SU-DHL-6 (cell line): ENCODE data around the gene S1PR3.

Experiments used
- H2AFZ ChIP-seq: fragments of 200-600 bp; sonication (generic); 2 replicates; pipeline ENCODE4 v1.6.1; 2014; ENCODE audit warnings: low read depth, mild to moderate bottlenecking, moderate library complexity, mixed read lengths, antibody characterized with exemption, low read length; ENCODE audit not compliant: severe bottlenecking
- H3F3A ChIP-seq: fragments of 200-600 bp; shearing (Covaris generic); 2 replicates; pipeline ENCODE4 v1.6.0; 2016; ENCODE audit warnings: antibody characterized with exemption, mild to moderate bottlenecking; ENCODE audit not compliant: insufficient read depth
- H3K27ac ChIP-seq: fragments of 200-600 bp; sonication (generic); 2 replicates; pipeline ENCODE4 v1.5.1; 2016; ENCODE audit warnings: low read depth, mild to moderate bottlenecking, low read length, moderate library complexity, mixed read lengths
- H3K27me3 ChIP-seq: fragments of 200-600 bp; sonication (generic), shearing (Covaris generic); 2 replicates; pipeline ENCODE4 v1.6.0; 2014; ENCODE audit warnings: mild to moderate bottlenecking, low read length
- H3K36me3 ChIP-seq: fragments of 200-600 bp; sonication (generic); 2 replicates; pipeline ENCODE4 v1.6.1; 2014; ENCODE audit warnings: mild to moderate bottlenecking, low read length, mixed read lengths
- H3K4me2 ChIP-seq: fragments of 300-600, 200-600 bp; shearing (Covaris generic), sonication (generic); 2 replicates; pipeline ENCODE4 v1.6.0; 2014; ENCODE audit warnings: low read length, low read depth, mild to moderate bottlenecking; ENCODE audit not compliant: poor library complexity, severe bottlenecking
- H3K4me3 ChIP-seq: fragments of 200-600 bp; sonication (generic); 2 replicates; pipeline ENCODE4 v1.5.1; 2014; ENCODE audit warnings: antibody characterized with exemption, low read length, mild to moderate bottlenecking, mixed read lengths; ENCODE audit not compliant: insufficient read depth, poor library complexity, severe bottlenecking
- H3K79me2 ChIP-seq: fragments of 200-600 bp; sonication (generic); 2 replicates; pipeline ENCODE4 v1.6.1; 2014; ENCODE audit warnings: mild to moderate bottlenecking, low read length, moderate library complexity; ENCODE audit not compliant: insufficient read depth
- H3K9ac ChIP-seq: fragments of 200-600 bp; sonication (generic); 2 replicates; pipeline ENCODE4 v1.7.0; 2014; ENCODE audit warnings: mild to moderate bottlenecking, low read length
- H3K9me2 ChIP-seq: fragments of 200-600 bp; sonication (generic); replicated peaks from 2 replicates; pipeline ENCODE4 v1.6.1; 2014; ENCODE audit warnings: low read length; ENCODE audit not compliant: insufficient read depth
- H3K9me3 ChIP-seq: fragments of 200-600 bp; sonication (generic); 2 replicates; pipeline ENCODE4 v1.6.1; 2014; ENCODE audit warnings: low read length, mixed read lengths; ENCODE audit not compliant: insufficient read depth
- H4K20me1 ChIP-seq: fragments of 200-600 bp; sonication (generic); 2 replicates; pipeline ENCODE4 v1.6.1; 2014; ENCODE audit warnings: low read depth, mild to moderate bottlenecking, antibody characterized with exemption, low read length, moderate library complexity, mixed read lengths
- CTCF ChIP-seq: fragments of 200-600 bp; sonication (generic); IDR thresholded peaks from one replicate; pipeline ENCODE4 v1.5.1; 2017; ENCODE audit warnings: antibody characterized with exemption, mild to moderate bottlenecking, low read length, moderate library complexity; ENCODE audit not compliant: insufficient read depth, poor library complexity, severe bottlenecking
- EZH2phosphoT487 ChIP-seq: fragments of 200-600 bp; sonication (generic), shearing (Covaris generic); conservative IDR thresholded peaks from 2 replicates; pipeline ENCODE4 v1.6.1; 2018; ENCODE audit warnings: mild to moderate bottlenecking, antibody characterized with exemption, low read length, moderate library complexity, mixed read lengths

Gene S1PR3

DNA sequence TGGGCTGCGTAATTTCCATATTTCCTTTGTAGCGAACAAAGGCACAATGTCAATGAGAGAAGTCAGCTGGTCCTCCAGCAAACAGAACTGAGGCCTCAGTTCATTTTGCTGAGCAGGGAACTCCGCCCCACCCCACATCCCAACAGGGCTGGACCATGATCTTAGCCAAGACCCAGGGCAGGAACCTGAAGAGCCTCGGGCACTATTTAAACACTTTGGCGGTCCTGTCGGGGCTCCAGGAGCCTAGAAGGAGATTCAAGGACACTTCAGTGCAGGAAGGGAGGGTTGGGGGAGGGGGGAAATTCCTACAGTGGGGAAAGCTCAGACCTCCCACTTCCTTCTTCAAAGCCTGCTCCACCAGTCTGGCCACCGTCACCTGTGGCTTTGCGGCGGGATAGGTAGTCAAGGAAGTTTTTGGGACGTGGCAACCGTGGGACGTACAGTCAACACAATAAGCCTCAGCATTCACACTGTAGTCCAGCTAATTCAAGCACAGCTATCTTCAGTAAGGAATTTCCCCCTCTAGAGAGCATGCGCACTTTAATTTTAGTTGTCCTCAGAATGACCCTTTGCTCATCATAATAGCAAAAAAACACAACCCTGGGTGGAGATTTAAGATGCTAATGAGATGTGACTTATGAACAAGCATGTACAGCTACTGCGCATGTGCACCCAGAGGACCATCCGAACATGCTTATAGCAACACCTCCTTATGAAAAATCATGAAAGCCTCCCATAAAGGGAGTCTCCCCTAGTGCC lies 30.9 kb downstream of the S1PR3 start:
- H3K79me2 ChIP-seq = no peaks in the 10 kb centered on the region
- no peaks in the 10 kb centered on the region for H3F3A ChIP-seq
- H3K27me3 ChIP-seq = no peaks in the 10 kb centered on the region
- no peak overlapping the region for H3K9ac ChIP-seq
- no peak overlapping the region for H3K4me3 ChIP-seq
- H3K9me2 ChIP-seq = no peaks in the 10 kb centered on the region
- no peak overlapping the region for H3K4me2 ChIP-seq
- H2AFZ ChIP-seq = no peak overlapping the region
- H3K9me3 ChIP-seq = no peaks in the 10 kb centered on the region
- H4K20me1 ChIP-seq = no peaks in the 10 kb centered on the region
- no peak overlapping the region for H3K27ac ChIP-seq
- H3K36me3 ChIP-seq = no peaks in the 10 kb centered on the region
- TF ChIP-seq EZH2phosphoT487 (no peak), CTCF (no peak)

DNA sequence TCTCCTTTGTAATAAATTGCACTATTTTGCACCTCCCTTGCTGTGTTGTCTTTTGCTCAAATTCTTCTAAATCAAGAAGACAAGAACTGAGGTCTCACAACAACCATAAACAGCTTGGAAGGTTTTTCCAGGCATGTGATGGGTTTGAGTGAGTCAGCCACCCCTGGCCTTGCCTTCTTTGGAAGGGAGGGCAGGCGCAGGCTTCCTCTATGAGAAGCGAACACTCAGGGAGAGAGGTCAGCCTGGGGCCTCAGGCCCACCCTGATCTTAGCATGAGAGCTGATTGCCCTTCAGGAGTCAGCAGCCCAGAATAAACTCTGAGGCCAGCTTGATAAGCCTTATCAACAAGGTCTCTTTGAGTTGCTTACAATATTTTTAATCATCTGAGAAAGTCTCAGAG lies 31.6 kb downstream of the S1PR3 start:
- no peaks in the 10 kb centered on the region for H3K27me3 ChIP-seq
- no peak overlapping the region for H3K4me2 ChIP-seq
- no peak overlapping the region for H3K9ac ChIP-seq
- TF ChIP-seq EZH2phosphoT487 (no peak), CTCF (no peak)
- H3K36me3 ChIP-seq = no peaks in the 10 kb centered on the region
- no peak overlapping the region for H3K4me3 ChIP-seq
- no peak overlapping the region for H3K27ac ChIP-seq
- no peaks in the 10 kb centered on the region for H4K20me1 ChIP-seq
- H3F3A ChIP-seq = no peaks in the 10 kb centered on the region
- no peak overlapping the region for H2AFZ ChIP-seq
- H3K79me2 ChIP-seq = no peaks in the 10 kb centered on the region
- no peaks in the 10 kb centered on the region for H3K9me3 ChIP-seq
- no peaks in the 10 kb centered on the region for H3K9me2 ChIP-seq

DNA sequence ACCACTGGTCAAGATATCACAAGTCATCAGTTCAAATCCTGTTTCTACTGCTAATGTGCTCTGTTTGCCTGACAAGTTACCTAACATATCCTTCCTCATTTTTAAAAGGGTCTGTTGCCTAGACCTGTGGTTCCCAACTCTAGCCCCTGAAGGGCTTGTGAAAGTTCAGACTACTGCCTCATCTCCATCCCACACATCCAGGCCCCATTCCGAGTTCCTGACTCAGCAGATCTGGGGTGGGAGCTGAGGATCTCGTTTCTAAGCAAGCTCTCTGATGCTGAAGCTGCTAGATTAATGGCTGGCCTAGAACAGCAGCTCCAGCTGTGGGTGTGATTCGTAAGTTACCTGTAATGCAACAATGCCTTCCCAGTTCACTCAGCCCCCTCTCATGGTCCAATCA lies 32.5 kb downstream of the S1PR3 start:
- Histone ChIP-seq H3K9me3 (no peaks in the 10 kb centered on the region), H3F3A (no peaks in the 10 kb centered on the region), H4K20me1 (no peaks in the 10 kb centered on the region), H3K27me3 (no peaks in the 10 kb centered on the region), H3K79me2 (no peaks in the 10 kb centered on the region), H3K9me2 (no peaks in the 10 kb centered on the region), H3K27ac (no peak overlapping the region), H3K36me3 (no peaks in the 10 kb centered on the region), H3K4me2 (no peak overlapping the region), H2AFZ (no peak overlapping the region), H3K4me3 (no peak overlapping the region), H3K9ac (no peak overlapping the region)
- no peak for TF ChIP-seq CTCF
- no peak for TF ChIP-seq EZH2phosphoT487

- TF ChIP-seq CTCF (no peak), EZH2phosphoT487 (no peak)
- no peaks in the 10 kb centered on the region for H4K20me1 ChIP-seq
- H3K9me3 ChIP-seq = no peaks in the 10 kb centered on the region
- H2AFZ ChIP-seq = no peak overlapping the region
- no peaks in the 10 kb centered on the region for H3K36me3 ChIP-seq
- H3K79me2 ChIP-seq = no peaks in the 10 kb centered on the region
- no peak overlapping the region for H3K27ac ChIP-seq
- H3K4me3 ChIP-seq = no peak overlapping the region
- H3K9me2 ChIP-seq = no peaks in the 10 kb centered on the region
- no peak overlapping the region for H3K9ac ChIP-seq
- no peaks in the 10 kb centered on the region for H3F3A ChIP-seq
- no peaks in the 10 kb centered on the region for H3K27me3 ChIP-seq
- H3K4me2 ChIP-seq = no peak overlapping the region
These were observed 33.5 kb downstream of the S1PR3 start for GRCh38 chr9:89024727-89025126.
